HL-60 (cell line): ENCODE results near the gene TVP23C.

Source experiments
- CTCF ChIP-seq: IDR thresholded peaks from one replicate; pipeline ENCODE4 v1.5.1; 2011; ENCODE audit warnings: low read length, control low read depth, inconsistent platforms; ENCODE audit not compliant: insufficient read depth
- REST ChIP-seq: IDR thresholded peaks from 2 replicates; pipeline ENCODE4 v1.6.1; 2012; ENCODE audit warnings: low read depth; ENCODE audit not compliant: insufficient replicate concordance
- SPI1 ChIP-seq: IDR thresholded peaks from 2 replicates; pipeline ENCODE4 v1.6.1; 2012; ENCODE audit warnings: low read depth, mild to moderate bottlenecking, borderline replicate concordance

- TF ChIP-seq CTCF: no peak
- TF ChIP-seq REST: no peak
- TF ChIP-seq SPI1: no peak
Observed at GRCh38 chr17:15472891-15473290, 90.4 kb downstream of the TVP23C start.
